HG03108 (cell line): ENCODE results near the gene LRTM2.

ENCODE experiments used
- ATAC-seq: cut with Tn5 transposase; IDR thresholded peaks from one replicate; pipeline ENCODE4 v1.9.1; 2021; ENCODE audit warnings: moderate library complexity; ENCODE audit not compliant: unreplicated experiment

LRTM2 gene

GRCh38 chr12:1829306-1829900 lies 9.0 kb downstream of the LRTM2 start:
- no peak for ATAC-seq

- no peak for ATAC-seq
These were observed 10.1 kb downstream of the LRTM2 start for GRCh38 chr12:1830401-1830845.

- no peak for ATAC-seq
These were observed 10.9 kb downstream of the LRTM2 start for GRCh38 chr12:1830981-1831963.

GRCh38 chr12:1832801-1833595 lies 12.6 kb downstream of the LRTM2 start:
- ATAC-seq: no peak

- no peak for ATAC-seq
These were observed 13.2 kb downstream of the LRTM2 start for GRCh38 chr12:1833596-1834028.

GRCh38 chr12:1834186-1834925 lies 14.0 kb downstream of the LRTM2 start:
- no peak for ATAC-seq

GRCh38 chr12:1835211-1836131 lies 15.1 kb downstream of the LRTM2 start:
- no peak for ATAC-seq

- no peak for ATAC-seq
These were observed 16.0 kb downstream of the LRTM2 start for GRCh38 chr12:1836241-1836803.

GRCh38 chr12:1836854-1837421 lies 16.6 kb downstream of the LRTM2 start:
- ATAC-seq: no peak

- ATAC-seq: no peak
These were observed 17.3 kb downstream of the LRTM2 start for GRCh38 chr12:1837541-1838204.

- ATAC-seq: no peak
These were observed 18.0 kb downstream of the LRTM2 start for GRCh38 chr12:1838205-1838993.

GRCh38 chr12:1838994-1839365 lies 18.6 kb downstream of the LRTM2 start:
- ATAC-seq: no peak

- ATAC-seq: no peak
These were observed 19.1 kb downstream of the LRTM2 start for GRCh38 chr12:1839464-1839863.

- no peak for ATAC-seq
These were observed 19.9 kb downstream of the LRTM2 start for GRCh38 chr12:1839956-1840951.

GRCh38 chr12:1840981-1841425 lies 20.6 kb downstream of the LRTM2 start:
- no peak for ATAC-seq

GRCh38 chr12:1841586-1842182 lies 21.3 kb downstream of the LRTM2 start:
- no peak for ATAC-seq
